AG09309 (cell line): Measurements from ENCODE around the gene NRXN3.

ENCODE experiments used
- DNase-seq: peaks from one replicate; pipeline ENCODE4 v3.0.0-alpha.2; 2010; ENCODE audit warnings: low read depth
- H3K4me3 ChIP-seq: 2 replicates; pipeline ENCODE4 v1.5.1; 2011; ENCODE audit warnings: mild to moderate bottlenecking, low read depth, low read length, moderate library complexity; ENCODE audit not compliant: control insufficient read depth
- TF ChIP-seq, protein P1 (sequence below): IDR thresholded peaks from 2 replicates; pipeline ENCODE4 v1.5.1; 2011; ENCODE audit warnings: mild to moderate bottlenecking, low read depth, low read length, inconsistent platforms; ENCODE audit not compliant: insufficient read depth, control insufficient read depth; ENCODE audit errors: missing control alignments

Gene NRXN3

DNA sequence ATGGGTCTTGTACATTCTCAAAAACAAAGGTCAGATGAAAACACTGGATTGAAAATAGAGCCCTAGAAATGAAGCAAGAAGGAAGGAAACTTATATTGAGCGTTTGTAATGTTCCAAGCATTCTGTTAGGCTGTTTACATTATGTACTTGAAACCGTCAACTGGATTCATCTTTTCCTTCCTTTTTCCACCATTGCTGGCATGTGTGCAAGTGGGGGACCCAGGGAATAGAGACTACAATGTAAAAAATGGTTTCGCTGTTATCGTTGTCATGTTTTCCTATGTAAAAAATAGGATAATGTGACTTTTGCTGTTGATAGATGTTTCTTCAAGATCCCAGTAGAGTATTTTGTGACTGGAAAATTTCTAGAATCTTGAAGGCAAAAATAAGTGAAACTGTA lies 913.2 kb downstream of the NRXN3 start:
- TF ChIP-seq, protein P1, sequence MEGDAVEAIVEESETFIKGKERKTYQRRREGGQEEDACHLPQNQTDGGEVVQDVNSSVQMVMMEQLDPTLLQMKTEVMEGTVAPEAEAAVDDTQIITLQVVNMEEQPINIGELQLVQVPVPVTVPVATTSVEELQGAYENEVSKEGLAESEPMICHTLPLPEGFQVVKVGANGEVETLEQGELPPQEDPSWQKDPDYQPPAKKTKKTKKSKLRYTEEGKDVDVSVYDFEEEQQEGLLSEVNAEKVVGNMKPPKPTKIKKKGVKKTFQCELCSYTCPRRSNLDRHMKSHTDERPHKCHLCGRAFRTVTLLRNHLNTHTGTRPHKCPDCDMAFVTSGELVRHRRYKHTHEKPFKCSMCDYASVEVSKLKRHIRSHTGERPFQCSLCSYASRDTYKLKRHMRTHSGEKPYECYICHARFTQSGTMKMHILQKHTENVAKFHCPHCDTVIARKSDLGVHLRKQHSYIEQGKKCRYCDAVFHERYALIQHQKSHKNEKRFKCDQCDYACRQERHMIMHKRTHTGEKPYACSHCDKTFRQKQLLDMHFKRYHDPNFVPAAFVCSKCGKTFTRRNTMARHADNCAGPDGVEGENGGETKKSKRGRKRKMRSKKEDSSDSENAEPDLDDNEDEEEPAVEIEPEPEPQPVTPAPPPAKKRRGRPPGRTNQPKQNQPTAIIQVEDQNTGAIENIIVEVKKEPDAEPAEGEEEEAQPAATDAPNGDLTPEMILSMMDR, result no peak
- no peak for DNase-seq
- no peak overlapping the region for H3K4me3 ChIP-seq

DNA sequence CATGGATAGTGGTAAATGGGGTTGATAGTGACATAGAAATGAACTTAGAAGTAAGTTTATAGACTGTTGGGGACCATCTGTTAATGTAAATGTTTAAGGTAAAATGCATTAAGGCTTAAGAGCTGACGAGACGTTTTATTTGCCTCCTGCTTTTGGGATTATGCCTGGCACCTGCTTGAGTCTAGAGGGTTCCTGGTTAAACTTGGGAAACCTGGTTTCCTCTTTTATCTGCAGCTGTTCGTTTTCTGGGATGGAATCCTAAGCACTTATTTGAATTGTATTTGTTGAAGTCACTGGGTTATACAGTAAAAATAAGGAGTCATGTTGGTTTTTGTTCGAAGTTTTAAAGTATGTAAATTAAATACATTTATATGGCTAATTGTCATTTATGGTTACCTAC lies 914.7 kb downstream of the NRXN3 start:
- no peak overlapping the region for H3K4me3 ChIP-seq
- DNase-seq, result no peak
- TF ChIP-seq, protein P1, result no peak

- DNase-seq, result no peak
- TF ChIP-seq, protein P1, result no peak
- no peak overlapping the region for H3K4me3 ChIP-seq
Observed at GRCh38 chr14:79089576-79089975, 919.4 kb downstream of the NRXN3 start.

- H3K4me3 ChIP-seq, result no peak overlapping the region
- DNase-seq, result no peak
- TF ChIP-seq, protein P1, result no peak
Observed at GRCh38 chr14:79090641-79091180, 920.5 kb downstream of the NRXN3 start.

DNA sequence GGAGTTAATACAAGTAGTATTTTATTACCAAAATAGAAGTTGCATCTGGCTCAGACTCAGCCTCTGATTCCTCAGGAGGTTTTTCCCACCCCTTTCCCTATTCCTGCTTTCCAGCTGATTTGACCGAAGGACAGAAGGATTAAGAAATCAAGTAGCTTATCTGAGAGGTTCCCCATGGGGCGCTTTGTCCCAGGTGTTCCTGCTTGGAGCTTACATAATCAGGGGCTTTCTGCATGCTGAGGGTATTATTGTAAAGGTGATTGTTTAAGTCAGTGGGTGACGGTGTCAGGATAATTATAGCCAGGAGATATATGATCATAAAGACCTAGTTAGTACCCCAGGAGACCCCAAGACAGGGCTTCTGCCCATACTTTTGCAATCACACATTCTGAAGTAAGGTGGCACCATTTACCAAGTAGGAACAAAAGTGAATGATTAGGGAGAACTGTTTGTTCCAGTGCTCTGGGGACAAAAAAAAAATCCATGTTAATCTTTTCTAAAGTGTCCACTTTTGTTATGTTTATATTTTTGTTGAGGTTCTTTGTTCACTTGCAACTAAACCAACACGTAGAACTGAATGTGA lies 921.3 kb downstream of the NRXN3 start:
- DNase-seq, result no peak
- H3K4me3 ChIP-seq, result no peak overlapping the region
- TF ChIP-seq, protein P1, result no peak

DNA sequence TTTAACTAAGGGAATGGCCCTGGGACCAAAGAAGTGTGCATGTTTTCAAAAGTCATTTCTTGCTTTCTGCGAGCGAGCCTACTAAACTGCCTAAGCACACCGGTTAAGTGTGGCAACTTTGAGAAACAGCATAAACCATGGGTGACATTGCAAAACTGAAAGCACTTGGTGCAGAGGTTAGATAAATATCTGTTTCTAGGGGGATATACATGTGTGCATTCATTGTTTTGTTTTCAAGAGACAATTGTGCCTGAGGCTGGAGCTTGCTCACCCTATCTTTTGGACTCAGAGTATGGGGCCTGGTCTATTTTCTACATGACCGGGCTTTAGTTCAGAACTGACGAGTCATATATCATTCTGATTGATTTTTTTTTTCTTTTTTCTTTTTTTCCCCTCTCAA lies 923.4 kb downstream of the NRXN3 start:
- DNase-seq, result no peak
- H3K4me3 ChIP-seq, result no peak overlapping the region
- TF ChIP-seq, protein P1, result no peak
